DMS53 treated with DMSO at 0.1 percent for 48 hours (cell line): Measurements from ENCODE around the gene CLDN9.

ENCODE experiments used
- DNase-seq: peaks from one replicate; lab custom pipeline; 2025; ENCODE audit not compliant: unreplicated experiment; lab: John Stamatoyannopoulos, UW

The CLDN9 gene

DNA sequence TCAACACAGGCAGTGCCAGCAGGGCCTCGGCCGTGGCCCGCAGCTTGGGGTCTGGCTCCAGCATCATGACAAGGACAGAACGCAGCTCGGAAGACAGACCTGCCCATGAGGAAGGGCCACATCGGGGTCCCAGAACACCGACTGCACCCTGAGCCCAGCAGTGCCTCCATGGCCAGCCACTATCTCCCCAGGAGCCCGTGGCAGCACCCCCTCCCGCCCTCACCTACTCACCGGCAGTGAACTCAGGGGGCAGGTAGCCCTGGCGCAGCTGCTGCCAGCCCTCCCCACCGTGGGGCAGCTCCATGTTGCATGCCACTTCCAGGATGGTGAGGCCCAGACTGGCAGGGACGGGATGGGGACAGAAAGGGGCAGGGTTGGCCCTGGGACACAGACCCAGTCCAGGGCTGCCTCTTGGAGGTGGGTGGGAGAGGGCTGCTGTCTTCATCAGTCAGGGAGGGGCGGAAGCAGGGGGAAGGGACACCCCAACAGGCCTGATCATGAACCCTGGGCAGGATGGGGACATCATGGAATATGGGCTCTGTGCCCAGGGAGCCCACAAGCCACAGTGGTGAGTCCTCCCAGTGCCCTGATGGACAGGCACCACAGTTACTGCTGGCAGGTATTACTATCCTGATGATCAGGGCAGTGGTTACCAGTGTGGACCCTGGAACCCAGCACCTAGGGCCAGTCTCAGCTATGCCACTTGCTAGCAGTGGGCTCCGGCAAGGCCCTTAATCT is 38.2 kb upstream of the CLDN9 start:
- no peak for DNase-seq

DNA sequence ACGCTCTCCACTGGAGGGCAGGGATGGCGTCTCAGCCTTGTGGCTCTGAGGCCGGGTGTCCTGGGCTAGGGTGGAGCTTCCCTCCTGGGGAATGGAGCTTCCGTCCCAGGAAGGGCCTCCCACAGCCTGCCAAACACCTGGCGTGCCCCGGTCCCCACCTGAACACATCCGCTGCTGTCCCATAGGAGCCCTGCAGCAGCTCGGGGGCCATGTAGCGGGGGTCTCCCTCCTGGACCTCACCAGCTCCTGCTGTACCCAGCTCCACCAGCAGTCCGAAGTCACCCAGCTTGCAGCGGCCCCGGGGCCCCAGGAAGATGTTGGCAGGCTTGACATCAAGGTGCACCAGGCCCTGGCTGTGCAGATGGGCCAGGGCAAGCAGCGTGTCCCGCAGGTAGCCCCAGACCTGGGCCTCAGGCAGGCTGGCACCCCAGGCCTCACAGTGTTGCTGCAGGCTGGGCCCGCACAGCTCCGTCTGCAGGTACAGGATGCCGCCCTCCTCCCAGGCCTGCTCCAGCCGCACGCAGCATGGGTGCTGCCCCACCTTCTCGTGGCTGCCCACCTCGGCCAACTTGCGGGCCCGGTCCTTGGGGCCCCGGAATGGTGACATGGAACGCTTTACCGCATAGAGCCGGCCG is 37.4 kb upstream of the CLDN9 start:
- no peak for DNase-seq

DNA sequence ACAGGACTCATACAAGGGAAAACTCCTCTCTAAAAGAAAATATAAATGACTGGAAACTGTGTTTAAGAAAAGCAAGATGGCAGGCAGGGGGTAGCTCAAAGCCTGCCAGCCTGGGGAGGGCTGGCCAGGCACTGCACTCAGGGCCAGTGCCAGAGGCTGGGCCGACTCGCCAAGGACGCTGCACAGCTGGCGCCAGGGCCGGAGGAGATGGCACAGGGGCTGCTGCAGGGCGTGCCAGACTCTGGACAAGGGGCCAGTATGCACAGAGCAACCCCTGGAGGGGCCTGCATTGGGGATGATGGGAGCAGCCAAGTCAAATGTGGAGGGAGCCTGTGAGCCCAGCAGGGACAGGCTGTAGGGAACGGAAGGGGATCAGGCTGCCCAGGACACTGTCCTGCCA is 36.5 kb upstream of the CLDN9 start:
- DNase-seq, result no peak

DNA sequence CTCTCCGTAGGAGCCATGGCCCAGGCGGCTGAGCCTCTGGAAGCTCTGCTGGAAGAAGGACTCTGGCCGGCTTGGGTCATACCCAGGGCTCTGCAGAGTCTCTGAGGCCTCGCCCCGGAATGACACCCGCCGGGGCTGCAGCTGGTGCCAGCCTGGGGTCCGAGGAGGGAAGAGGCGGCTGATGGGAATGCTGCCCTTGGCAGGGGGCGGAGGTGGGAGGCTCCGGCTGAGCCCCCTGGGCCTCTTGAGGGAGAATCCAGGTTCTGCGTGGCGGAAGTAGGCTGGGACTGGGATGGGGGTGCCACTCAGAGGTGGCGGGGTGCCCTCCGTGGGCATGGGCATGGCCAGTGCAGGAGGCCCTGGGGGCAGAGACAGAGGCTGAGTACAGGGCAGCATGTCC is 36.0 kb upstream of the CLDN9 start:
- no peak for DNase-seq

DNA sequence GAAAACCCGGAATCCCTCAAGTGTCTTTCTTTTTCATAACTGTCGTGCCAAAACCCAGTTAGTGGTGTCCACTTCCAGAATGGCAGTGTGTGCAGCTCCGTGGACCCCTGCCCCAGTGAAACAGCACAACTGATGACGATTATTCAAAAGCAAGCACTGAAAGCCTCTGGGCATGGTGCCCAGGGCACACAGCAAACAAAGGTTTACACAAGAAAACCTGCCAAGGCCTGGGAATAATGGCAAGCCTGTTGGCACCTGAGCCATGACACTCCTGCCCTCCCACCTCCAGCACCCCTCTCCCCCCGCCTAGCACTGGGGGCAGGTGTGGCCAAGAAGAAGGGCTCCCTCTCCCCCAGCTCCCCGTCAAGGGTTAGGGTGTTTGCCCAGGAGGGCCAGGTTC is 35.3 kb upstream of the CLDN9 start:
- no peak for DNase-seq

DNA sequence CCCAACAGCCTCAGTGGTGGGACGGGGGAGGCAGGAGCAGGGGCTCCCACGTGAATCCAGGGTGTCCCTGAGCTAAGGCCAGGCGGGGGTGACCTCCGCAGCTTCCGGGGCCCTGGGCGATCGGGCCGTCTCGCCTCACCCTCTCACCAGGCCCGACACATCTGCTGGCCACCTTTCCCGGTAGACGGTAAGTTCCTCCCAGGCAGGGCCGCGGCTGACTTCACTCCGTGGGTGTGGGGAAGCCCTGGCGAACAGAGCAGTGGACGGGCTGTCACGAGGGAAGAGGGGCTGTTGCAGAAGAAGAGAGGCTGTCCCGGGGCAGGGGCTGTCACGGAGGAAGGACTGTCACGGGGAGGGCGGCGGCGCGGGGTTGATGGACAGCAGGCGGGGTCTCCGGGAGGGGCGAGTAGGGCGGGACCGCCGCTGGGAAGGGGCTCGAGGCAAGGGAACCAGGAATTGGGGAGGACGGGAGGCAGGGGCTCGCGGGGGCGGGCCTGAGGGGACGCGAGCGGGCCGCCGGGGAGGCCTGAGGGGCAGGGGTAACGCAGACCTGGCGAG is 33.0 kb upstream of the CLDN9 start:
- DNase-seq, result no peak

DNA sequence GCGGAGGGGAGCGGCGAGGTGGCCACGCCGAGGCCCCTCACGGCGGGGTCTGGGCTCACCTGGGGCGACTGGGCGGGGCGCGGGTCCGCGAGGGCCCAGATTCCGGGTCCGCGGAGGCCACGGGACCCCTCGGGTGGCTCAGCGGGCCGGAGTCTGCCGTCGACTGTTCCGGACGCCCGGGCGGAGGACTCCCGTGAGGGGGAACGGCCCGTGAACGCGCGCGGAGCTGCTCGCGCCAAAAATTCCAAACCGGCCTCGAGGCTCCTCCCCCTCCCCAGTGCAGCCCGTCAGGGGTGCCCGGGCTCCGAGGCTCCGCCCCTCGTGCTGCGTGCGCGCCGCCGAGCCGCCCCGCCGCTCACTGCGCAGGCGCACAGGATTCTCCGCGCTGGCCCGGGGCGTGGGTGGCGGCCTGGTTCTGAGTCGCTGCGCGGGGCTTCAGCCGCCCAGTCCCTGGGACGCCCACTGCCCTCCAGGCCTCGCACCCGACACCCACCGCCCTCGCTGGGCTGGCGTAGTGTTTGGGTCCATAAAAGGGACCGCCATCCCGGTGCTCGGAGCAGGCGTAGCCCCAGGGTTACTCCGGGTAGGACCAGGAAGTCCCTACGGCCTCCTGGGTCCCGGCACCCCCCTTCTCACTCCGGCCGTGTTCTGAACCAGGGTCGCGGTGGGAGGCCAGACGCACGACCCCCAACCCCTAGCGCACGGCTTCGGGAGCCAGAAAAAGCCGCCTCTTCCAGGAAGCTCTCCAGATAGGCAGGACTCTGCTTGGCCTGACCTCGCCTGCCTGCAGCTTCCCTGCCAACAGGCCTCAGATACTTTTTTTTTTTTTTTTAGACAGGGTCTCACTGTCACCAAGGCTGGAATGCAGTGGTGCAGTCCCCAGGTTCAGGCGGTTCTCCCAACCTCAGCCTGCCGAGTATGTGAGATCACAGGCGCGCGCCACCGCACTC is 32.2 kb upstream of the CLDN9 start, which contains the start of gene PKMYT1:
PKMYT1 (minus strand) TSS at position 220 of the 950 bp plus-strand sequence. CDS start 789 bp downstream, outside the sequence.
- DNase-seq, result peak; percentile 53

DNA sequence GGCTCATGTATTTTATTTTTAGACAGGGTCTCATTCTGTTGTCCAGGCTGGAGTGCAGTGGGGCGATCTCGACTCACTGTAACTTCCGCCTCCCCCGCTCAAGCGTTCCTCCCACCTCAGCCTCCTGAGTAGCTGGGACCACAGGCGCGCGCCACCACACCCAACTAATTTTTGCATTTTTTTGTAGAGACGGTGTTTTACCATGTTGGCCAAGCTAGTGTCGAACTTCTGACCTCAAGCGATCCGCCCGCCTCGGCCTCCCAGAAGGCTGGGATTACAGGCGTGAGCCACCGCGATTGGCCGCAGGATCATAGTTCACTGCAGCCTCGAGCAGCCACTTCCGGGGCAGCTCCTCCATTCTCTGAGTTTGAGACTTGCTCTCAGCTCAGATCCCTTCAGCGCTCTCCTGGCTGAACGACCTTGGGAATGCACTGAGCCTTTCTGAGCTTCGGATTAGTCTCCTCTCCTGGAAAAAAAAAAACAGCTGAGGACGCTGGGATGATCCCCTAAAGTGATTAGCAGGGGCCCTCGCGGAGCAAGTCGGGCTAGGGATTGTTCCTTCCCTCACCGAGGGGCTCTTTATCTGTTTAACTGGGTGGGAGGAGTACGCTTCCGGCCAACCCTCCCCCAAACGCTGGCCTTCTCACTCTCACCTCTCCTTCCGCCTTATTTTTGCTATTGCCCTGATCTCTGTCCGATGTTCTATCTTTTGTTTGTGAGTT is 31.4 kb upstream of the CLDN9 start:
- no peak for DNase-seq

DNA sequence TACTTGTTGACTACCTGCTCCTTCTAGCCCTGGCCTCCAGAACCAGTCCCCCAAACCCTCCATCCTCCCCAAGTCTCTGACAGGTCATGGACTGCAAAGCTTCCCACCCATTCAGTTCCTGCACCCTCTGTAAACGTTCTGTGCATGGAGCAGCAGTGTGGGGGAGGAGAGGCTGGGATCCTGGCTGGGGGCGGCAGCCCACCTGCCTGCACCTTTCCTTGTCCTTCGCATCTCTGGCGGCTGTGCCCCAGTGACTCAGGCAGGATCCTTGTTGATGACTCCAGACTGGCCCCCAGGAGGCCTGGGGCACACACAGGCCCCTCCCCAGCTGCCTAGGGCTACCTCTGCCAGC is 30.8 kb upstream of the CLDN9 start:
- DNase-seq, result no peak

DNA sequence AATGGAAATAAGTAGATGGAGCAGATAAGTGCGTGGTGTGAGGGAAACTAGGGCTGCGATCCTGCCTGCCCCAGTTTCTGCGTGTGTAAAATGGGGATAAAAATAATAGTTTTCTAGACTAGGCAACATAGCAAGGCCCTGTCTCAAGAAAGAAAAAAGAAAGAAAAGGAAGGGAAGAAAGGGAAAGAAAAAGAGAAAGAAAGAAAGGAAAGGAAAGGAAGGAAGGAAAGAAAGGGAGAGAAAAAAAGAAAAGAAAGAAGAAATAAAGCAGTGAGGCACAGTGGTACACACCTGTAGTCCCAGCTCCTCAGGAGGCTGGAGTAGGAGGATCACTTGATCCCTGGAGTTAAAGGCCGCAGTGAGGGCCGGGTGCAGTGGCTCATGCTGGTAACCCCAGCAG is 30.3 kb upstream of the CLDN9 start:
- DNase-seq, result no peak

DNA sequence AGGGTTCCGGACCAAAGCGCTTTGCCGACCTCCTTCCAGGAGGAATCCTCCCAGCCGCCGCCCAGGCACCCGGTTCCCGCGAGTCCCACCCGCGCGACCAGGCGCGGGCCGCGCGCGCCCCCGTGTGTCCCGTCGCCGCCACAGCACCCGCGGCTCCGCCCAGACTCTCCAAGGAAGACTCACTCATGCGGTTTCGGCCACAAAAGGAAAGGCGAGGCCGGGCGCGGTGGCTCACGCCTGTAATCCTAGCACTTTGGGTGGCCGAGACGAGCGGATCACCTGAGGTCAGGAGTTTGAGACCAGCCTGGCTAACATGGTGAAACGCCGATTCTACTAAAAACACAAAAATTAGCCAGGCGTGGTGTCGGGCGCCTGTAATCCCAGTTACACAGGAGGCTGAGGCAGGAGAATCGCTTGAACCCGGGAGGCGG is 29.0 kb upstream of the CLDN9 start:
- DNase-seq, result peak; percentile 53

DNA sequence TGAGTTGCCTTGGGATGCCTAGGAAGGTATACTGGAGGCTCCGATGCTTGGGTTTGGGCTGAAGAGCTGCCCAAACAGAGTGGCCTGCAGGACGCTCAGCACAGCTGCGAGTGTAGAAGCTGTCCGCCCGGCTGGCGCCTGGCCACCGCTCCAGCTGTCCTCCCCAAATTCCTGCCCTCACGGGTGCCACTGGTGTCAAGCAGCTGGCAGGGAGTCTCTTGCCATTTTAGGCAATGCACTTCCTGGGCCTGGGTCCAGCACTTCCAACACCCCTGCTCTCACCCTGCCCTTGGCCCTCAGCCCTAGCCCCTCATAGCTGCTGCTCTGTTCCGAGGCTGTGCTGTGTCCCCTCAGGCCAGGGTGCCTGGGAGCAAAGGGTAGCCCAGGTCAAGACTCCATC is 27.3 kb upstream of the CLDN9 start:
- no peak for DNase-seq

DNA sequence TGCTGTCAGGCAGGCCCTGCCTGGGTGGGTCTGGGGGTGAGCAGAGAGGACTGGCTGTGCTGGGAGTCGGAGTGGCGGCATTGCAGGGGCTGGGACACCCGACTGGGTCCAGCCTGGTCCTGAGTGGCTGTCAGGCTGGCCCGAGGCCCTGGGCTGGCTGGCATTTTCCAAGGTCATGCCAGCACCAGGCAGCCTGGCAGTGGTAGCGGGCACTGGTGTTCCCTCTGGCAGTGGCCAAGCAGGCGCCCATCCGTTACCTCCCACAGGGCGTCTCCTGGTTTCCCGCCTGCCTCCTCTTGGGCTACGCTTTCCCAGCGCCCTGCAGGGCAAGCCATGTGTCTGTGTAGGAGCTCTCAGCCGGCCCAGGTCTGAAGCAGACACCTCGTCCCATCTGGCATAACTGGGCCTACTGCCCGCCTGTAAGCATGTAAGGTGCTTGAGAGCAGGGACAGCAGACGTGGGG is 26.8 kb upstream of the CLDN9 start:
- DNase-seq, result no peak

DNA sequence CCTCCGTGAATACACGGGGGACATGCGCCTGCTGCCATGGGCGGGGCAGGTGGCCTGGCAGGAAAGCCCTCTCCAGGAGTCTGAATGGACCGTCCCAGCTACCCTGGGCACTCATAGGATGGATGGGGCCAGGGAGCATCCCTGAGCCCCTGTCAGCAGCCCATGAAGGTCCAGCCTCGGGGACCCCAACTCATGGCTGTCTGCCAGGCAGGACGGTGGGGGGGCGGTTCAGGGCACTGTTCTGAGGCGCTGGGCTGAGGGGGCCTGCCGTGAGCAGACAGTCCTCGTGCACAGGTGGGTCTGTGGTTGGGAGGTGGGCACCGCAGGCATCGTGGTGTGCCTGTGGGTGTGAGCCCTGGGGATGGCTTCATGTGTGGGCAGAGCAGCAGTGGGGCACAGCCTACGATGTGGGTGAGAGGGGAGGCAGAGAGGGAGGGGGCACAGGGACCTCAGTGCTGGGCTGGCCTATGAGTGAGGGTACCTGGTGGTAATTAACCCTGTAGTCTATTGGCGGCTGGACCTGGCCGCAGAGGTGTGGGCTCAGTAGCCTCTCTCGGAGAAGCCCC is 26.0 kb upstream of the CLDN9 start:
- no peak for DNase-seq

DNA sequence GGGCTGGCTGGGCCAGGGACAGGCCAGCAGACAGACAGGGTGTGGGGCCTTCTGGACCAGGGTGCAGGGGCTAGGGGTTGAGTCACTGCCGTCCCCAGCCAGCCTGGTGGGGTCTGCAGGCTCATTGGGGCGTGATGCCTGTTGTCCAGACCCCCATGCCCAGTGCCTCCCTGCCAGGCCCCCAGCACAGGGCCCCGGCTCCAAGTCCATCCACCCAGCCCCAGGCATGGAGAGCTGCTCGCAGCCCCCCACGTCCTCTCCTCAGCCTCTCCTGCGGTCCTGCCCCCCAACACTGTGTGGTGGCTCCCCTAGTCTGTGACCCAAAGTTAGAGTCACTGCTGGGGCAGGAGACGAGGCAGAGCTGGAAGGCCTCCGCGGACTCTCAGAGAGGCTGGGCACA is 25.4 kb upstream of the CLDN9 start:
- no peak for DNase-seq

DNA sequence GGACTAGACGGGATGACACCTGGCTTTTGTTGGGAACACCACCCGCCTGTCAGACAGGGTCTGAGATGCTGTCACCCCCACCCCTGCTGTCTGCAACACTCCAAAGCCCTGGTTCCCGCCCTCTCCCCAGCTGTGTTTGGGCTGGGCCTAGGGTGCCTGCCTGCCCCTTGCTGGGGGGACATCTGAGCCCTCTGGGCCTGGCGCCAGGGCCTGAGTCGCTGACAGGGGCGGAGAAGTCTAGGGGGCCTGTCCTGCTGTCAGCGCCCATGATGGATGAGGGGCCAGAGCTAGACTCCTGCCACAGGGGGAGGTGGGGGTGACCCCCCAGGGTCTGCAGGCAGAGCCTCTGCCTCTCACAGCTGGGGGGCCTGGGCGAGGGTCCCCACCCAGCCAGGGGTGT is 24.9 kb upstream of the CLDN9 start:
- DNase-seq, result no peak

DNA sequence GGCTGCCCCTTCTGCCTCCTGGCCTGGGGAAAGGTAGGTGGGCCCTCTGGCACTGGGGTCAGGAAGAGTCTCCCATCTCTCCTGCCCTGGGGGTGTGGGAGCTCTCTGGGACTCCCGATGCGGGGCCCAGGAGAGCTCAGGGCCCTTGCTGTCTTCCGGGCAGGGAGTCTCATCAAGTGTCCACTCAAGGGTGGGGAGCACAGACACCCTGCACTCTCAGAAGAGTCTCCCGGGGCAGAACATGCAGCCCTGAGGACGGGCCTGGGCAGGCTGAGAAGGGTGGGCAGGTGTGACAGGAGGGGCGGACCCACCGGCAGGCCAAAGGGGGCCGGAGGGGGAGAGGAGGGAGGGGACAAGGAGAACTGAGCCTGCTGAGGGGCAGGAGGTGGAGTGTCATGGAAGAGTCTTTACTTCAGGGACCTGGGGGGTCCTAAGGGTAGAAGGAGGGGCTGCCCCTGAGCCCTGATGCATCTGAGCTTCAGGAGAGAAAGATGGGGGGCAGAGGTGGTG is 24.1 kb upstream of the CLDN9 start:
- DNase-seq, result no peak

DNA sequence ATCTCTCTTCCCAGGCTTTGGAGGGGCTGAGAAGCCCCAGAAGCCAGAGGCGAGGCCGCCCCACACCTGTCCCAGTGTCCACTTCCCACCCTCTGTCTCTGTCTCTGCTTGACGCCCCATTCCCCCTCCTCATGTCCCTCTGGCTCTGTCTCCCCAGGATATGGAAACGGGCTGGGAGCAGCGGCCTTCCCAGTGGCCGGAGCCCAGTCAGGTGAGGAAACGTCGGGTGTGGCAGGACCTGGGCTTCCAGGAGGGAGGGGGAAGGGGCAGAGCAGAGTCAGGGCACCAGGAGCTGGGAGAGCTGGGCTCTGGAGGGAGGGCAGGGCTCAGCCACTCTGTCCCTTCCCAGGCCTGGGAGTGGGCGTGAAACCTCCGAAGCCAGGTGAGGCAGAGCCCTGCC is 21.8 kb upstream of the CLDN9 start:
- DNase-seq, result no peak

DNA sequence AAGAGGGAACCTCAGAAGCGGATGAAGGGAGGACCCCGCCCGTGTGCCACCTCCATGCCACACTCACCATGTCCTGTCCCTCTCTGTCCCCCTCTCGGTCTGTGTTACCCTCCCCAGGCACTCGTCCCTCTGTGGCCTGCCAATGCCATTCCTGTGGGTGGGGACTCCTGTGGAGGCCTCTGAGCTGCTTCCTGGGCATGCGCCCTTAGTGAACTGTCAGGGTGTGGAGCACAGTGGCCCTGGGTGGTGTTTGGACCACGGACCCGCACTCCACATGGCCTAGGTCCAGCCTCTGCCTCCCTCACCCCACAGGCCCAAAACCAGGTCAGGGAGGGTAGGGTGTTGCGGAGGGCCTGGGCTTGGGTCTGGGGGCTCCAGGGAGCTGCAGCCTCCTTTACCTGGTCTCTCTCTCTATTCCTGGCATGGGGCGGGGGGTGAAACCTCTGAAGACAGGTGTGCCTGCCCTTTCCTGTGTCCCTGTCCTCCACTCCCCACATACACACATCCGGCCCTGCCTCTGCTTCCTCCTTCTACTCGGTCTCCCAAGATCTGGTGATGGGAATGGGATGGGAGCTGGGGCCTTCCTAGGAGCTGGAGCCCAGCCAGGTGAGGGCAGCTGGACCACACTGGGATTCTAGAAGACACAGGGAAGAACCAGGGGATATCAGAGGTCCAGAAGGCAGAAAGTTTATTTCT is 21.0 kb upstream of the CLDN9 start:
- no peak for DNase-seq
